Fibroblast of skin of scalp (primary cell): ENCODE measurements around the gene TCERG1L.
"Not testable (repeated sequence)": the region's sequence is repeated elsewhere in the genome, so short reads cannot be mapped to it uniquely, and the experiment has no call there.

Experiments used
- DNase-seq: peaks from one replicate; pipeline ENCODE4 v3.0.0-alpha.2; 2013

Gene TCERG1L

GRCh38 chr10:131162866-131163843 lies 148.4 kb downstream of the TCERG1L start:
- no peak for DNase-seq

DNA sequence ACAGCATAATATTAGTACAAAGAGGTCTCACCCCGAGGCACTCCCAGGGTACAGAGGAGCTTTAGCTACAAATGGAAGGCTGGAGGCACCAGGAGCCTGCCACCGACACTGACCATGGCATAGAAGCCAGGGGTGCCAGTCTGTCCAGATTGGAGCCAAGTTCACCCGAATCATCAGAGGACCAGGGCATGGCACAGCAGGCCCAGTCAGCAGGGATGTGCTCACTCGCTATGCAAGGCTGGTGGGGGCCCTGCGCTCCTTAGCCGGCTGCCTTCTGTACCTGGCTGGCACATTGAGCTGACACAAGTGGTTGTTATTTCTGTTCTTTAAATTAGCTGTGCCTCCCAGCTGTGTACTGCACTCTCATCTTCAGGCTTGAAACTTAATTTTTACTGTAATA lies 149.3 kb downstream of the TCERG1L start:
- DNase-seq, result no peak

DNA sequence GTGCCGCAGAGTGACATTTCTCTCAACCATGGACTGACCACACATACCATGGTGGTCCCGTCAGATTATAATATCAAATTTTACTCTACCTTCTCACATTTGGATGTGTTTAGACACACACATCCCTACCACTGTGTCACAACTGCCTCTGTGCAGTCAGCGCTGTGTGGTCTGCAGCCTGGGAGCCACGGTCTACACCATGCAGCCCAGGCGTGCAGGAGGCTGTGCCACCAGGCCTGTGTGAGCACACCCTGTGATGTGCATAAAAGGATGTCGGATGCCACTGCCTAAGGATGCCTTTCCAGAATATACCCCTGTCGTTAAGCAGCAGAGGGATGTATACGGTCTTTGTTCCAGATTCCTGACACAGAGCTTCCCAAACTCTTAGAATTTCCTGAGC lies 150.4 kb downstream of the TCERG1L start:
- DNase-seq, result no peak

DNA sequence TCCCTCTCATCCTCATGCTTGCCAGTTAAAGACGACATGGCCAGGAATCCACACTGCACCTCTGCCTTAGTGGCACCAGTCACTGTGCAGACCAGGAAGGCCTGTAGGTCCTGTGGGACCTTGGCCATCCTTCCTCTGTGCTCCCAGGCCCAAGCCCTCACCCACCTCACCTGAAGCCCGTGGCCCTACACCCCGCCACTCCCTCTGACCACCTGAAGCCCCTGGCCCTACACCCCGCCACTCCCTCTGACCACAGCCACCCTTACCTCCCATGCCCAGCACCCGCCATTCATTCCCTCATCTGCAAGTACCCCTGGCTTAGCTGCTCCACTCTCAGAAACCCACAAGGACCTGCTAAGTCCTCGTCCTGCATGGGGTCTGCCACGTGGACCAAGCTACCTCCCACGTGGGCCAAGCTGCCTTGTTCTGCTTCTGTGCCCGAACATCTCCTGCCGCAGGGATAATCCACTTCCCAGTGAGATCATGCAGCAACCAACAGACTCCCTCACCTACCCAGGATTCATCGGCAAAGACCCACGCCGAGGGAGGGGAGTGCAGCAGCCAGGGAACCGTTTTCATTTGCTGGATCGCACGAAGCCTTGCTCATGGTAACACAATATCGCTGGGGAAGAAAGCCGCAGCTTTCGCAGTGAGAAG lies 151.2 kb downstream of the TCERG1L start:
- no peak for DNase-seq

DNA sequence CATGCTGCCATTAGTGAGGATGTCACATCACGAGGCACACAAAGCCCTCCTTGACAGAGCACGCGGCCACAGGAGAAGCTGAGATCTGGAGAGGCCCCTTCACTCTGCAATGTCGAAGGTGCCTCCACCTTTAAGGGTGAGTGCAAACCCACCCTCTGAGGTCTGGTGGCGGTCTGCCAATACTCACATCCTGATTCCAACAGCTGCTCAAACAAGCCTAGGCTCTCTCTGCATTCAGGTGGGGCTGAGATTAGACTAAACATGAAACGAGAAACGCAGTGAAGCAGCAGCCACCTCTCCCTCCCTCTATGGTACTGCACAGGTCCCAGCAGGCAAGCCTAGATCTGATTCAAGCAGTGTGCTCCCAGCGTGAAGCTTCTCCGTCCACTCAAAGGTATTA lies 151.8 kb downstream of the TCERG1L start:
- DNase-seq, result no peak

DNA sequence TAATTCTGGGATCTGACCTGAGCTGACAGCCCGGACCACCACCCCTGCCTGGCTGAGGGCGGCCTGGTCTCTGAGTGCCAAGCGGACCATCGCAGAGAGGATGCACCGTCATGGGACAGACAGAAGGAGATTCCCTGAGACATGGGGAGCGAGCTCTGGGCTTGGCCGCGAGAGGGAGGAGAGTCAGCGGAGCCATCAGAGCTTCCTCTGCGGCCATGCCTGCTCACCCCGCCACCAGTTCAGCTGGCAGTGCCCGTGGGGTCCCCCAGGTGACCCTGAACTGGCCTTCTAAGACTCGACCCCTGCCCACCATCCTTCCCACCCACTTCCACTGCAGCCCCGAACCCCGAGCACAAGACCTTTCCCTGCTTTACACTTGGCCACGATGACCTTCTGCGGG lies 152.8 kb downstream of the TCERG1L start:
- no peak for DNase-seq

DNA sequence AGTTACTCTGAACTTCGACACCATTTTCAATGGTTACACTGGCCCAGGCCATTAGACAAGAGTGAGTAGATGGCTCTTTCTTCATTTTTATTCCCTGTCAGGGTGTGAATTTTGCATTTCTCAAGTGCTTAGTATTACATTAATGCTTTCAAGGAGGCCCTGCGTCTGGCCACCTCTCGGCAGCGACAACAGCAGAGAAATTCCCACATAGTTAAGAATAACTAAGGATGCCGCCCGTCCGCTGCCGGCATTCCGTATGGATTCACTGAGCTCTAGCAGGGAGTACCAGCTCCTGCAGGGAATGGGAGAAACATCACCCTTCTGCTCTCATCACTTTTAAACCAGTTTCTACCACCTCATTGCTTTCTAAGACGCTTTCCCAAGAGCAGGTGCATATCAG lies 153.6 kb downstream of the TCERG1L start:
- DNase-seq, result no peak

GRCh38 chr10:131155876-131156230 lies 155.7 kb downstream of the TCERG1L start:
- no peak for DNase-seq

GRCh38 chr10:131155218-131155875 lies 156.2 kb downstream of the TCERG1L start:
- no peak for DNase-seq

- DNase-seq, result no peak
Measured at GRCh38 chr10:131154306-131155025, 157.1 kb downstream of the TCERG1L start.

GRCh38 chr10:131152456-131152855 lies 159.1 kb downstream of the TCERG1L start:
- DNase-seq, result not testable (repeated sequence)

- no peak for DNase-seq
Measured at GRCh38 chr10:131150126-131150525, 161.4 kb downstream of the TCERG1L start.

- DNase-seq, result no peak
Measured at GRCh38 chr10:131149586-131149985, 161.9 kb downstream of the TCERG1L start.

GRCh38 chr10:131149111-131149510 lies 162.4 kb downstream of the TCERG1L start:
- no peak for DNase-seq

DNA sequence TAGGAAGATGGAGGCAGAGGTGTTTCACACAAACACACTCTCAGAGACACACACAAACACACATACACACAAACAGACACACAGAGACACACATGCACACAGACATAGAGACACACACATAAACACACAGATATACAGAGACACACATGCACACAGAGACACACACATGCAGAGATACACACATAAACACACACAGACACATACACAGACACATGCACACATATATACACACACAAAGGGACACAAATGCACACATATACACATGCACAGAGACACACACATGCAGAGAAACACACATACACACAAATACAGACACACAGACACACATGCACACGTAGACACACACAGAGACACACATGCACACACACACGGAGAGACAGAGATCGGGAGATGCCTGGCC lies 163.3 kb downstream of the TCERG1L start:
- DNase-seq, result no peak

DNA sequence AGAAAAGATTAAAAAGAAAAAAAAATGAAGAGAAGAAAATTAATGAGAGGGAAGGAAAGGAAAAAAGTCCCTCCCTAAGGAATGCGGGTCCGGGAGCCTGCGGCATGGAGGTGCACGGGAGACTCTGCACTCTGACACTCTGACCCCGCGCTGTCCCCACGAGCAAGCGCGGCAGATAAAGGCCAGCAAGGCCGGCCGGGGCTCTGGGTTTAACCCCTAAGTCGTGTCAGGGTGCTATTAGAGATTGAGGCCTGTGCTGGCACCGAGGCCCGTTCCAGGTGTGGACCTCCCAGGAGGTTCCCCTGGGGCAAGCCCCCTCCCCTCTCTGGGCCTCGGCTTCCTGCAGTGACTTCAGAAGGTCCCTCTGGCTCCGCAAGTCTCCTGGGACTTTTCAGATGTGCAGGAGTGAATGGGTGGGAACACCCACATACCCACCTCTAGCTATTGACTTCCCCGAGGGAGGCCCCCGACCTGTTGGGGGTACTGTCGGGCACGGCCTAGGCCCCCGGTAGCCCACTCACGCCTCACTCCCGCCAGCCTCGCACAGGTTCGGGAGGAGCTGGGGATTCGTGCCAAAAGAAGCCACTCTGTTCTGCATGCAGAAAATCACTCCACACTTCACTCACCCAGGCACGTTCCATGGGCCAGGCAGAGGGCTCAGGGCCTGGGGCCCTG lies 164.1 kb downstream of the TCERG1L start:
- no peak for DNase-seq

GRCh38 chr10:131146790-131147189 lies 164.7 kb downstream of the TCERG1L start:
- DNase-seq, result no peak

DNA sequence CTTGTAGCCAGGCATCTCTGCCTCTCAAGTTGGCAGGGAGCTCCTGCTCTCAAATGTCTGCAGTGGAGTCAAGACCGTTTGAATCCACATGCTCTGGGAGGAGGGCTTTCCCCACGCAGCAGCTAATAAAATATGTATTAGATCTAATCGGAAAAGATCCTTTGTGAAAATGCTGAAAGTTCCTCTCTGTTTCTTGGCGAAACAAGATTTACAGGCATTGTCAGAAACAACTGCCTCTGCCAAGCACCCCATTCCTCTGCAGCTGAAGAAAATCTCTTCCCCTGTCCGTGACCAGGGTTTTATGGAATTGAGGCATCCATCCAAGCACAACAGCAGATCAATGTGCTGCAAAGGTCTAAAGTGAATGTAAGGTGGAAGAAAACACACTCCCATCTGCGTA lies 165.8 kb downstream of the TCERG1L start:
- no peak for DNase-seq

- DNase-seq, result no peak
Measured at GRCh38 chr10:131144711-131145375, 166.7 kb downstream of the TCERG1L start.

DNA sequence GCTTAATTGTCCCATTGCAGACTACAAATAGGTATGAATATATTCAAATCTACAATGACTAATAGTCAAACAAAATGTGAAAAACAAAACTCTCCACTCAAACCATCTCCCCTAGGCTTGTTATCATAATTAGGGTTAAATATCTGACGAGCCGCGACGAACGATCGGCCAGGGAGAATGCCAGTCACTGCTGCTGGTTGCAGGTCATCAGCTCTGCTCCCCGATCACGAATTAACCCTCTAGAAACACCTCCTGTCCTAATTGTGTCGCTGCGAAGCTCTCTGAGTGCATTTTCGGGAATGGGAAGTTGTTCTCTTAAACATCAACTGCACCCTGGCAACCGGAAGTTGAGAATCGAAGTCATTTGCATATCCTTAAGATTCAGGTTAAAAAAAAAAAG lies 167.3 kb downstream of the TCERG1L start:
- DNase-seq, result no peak

DNA sequence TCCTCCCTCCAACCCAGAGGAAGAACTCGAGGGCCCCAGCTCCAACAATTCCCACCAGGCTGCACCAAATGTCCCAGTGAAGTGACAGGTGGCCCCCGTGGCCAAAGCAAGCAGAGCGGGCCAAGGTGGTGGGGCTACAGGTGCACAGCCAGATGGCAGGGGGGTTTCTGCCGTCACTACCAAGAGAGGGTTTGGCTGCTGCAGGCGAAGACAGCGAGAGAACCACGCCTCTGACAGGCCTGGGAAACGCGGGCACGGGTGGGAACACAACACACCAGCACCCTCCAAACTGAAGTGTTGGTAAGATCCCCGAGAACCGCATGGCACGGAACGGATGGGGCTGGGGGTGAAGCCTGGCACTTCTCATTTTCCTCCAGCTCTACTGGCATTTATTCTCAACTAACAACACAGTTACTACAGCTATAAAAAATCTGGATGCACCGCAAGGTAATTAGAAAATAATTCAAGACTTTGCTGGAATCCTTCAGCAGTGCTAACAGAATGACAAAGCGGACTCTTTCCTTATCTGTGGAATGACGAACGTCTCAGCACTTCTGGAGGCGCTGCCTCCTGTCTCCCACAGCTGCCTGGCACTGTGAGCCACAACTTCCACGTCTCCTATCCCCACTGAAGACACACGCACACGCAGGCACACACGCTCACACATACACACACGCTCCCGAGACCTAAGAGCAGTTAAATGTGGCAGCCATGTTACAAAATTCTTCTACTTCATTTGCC lies 167.9 kb downstream of the TCERG1L start:
- DNase-seq, result no peak
